ENCODE results near the gene KRT79.

KRT79 gene

GRCh38 chr12:52806169-52806811 lies 27.8 kb downstream of the KRT79 start:
- Histone ChIP-seq H3K27ac (ENCODE audit: low read length) (no peak overlapping the region), H3K4me1 (ENCODE audit: insufficient read depth, low read length) (peaks cover 6% of the 10 kb centered on the region; the same call in 1 of the 2 replicates), H3K9me3 (ENCODE audit: insufficient read depth, low read depth, low read length) (no peaks in the 10 kb centered on the region), H3K36me3 (ENCODE audit: insufficient read depth, low read depth, low read length) (no peaks in the 10 kb centered on the region), H3K27me3 (ENCODE audit: insufficient read depth, low read length) (no peaks in the 10 kb centered on the region; the same call in 1 of the 2 replicates), H3K9ac (ENCODE audit: low read depth, low read length) (no peak overlapping the region), H3K4me3 (ENCODE audit: low read length) (no peak overlapping the region)

- no peaks in the 10 kb centered on the region; the same call in 1 of the 2 replicates for H3K27me3 ChIP-seq (ENCODE audit: insufficient read depth, low read length)
- no peaks in the 10 kb centered on the region for H3K9me3 ChIP-seq (ENCODE audit: insufficient read depth, low read depth, low read length)
- H3K9ac ChIP-seq (ENCODE audit: low read depth, low read length) = no peak overlapping the region
- H3K4me3 ChIP-seq (ENCODE audit: low read length) = no peak overlapping the region
- no peak overlapping the region for H3K27ac ChIP-seq (ENCODE audit: low read length)
- no peaks in the 10 kb centered on the region for H3K36me3 ChIP-seq (ENCODE audit: insufficient read depth, low read depth, low read length)
- peaks cover 9% of the 10 kb centered on the region; the same call in 1 of the 2 replicates for H3K4me1 ChIP-seq (ENCODE audit: insufficient read depth, low read length)
Measured at GRCh38 chr12:52805739-52806138, 28.4 kb downstream of the KRT79 start.

GRCh38 chr12:52805000-52805399 lies 29.1 kb downstream of the KRT79 start:
- Histone ChIP-seq H3K36me3 (ENCODE audit: insufficient read depth, low read depth, low read length) (no peaks in the 10 kb centered on the region), H3K27me3 (ENCODE audit: insufficient read depth, low read length) (no peaks in the 10 kb centered on the region; the same call in 1 of the 2 replicates), H3K9me3 (ENCODE audit: insufficient read depth, low read depth, low read length) (no peaks in the 10 kb centered on the region), H3K27ac (ENCODE audit: low read length) (no peak overlapping the region), H3K4me3 (ENCODE audit: low read length) (no peak overlapping the region), H3K9ac (ENCODE audit: low read depth, low read length) (no peak overlapping the region), H3K4me1 (ENCODE audit: insufficient read depth, low read length) (peaks cover 15% of the 10 kb centered on the region; the same call in 1 of the 2 replicates)

GRCh38 chr12:52802442-52802841 lies 31.7 kb downstream of the KRT79 start:
- H3K9me3 ChIP-seq (ENCODE audit: insufficient read depth, low read depth, low read length) = no peaks in the 10 kb centered on the region
- peaks cover 19% of the 10 kb centered on the region; the same call in 1 of the 2 replicates for H3K4me1 ChIP-seq (ENCODE audit: insufficient read depth, low read length)
- H3K4me3 ChIP-seq (ENCODE audit: low read length) = no peak overlapping the region
- H3K9ac ChIP-seq (ENCODE audit: low read depth, low read length) = no peak overlapping the region
- H3K36me3 ChIP-seq (ENCODE audit: insufficient read depth, low read depth, low read length) = no peaks in the 10 kb centered on the region
- no peak overlapping the region for H3K27ac ChIP-seq (ENCODE audit: low read length)
- H3K27me3 ChIP-seq (ENCODE audit: insufficient read depth, low read length) = no peaks in the 10 kb centered on the region; the same call in 1 of the 2 replicates

- H3K4me3 ChIP-seq (ENCODE audit: low read length) = no peak overlapping the region
- H3K27me3 ChIP-seq (ENCODE audit: insufficient read depth, low read length) = no peaks in the 10 kb centered on the region; the same call in 1 of the 2 replicates
- no peak overlapping the region for H3K9ac ChIP-seq (ENCODE audit: low read depth, low read length)
- no peaks in the 10 kb centered on the region for H3K36me3 ChIP-seq (ENCODE audit: insufficient read depth, low read depth, low read length)
- H3K9me3 ChIP-seq (ENCODE audit: insufficient read depth, low read depth, low read length) = no peaks in the 10 kb centered on the region
- peaks cover 19% of the 10 kb centered on the region; the same call in 1 of the 2 replicates for H3K4me1 ChIP-seq (ENCODE audit: insufficient read depth, low read length)
- H3K27ac ChIP-seq (ENCODE audit: low read length) = no peak overlapping the region
Measured at GRCh38 chr12:52801773-52802172, 32.3 kb downstream of the KRT79 start.

- no peaks in the 10 kb centered on the region for H3K27me3 ChIP-seq (ENCODE audit: insufficient read depth, low read length)
- no peaks in the 10 kb centered on the region for H3K9me3 ChIP-seq (ENCODE audit: insufficient read depth, low read depth, low read length)
- H3K4me3 ChIP-seq (ENCODE audit: low read length) = no peak overlapping the region
- no peak overlapping the region for H3K9ac ChIP-seq (ENCODE audit: low read depth, low read length)
- no peaks in the 10 kb centered on the region for H3K36me3 ChIP-seq (ENCODE audit: insufficient read depth, low read depth, low read length)
- peaks cover 16% of the 10 kb centered on the region; the same call in 1 of the 2 replicates for H3K4me1 ChIP-seq (ENCODE audit: insufficient read depth, low read length)
- H3K27ac ChIP-seq (ENCODE audit: low read length) = no peak overlapping the region
Measured at GRCh38 chr12:52800259-52800917, 33.7 kb downstream of the KRT79 start.

- no peaks in the 10 kb centered on the region for H3K36me3 ChIP-seq (ENCODE audit: insufficient read depth, low read depth, low read length)
- H3K4me1 ChIP-seq (ENCODE audit: insufficient read depth, low read length) = peaks cover 12% of the 10 kb centered on the region; the same call in 1 of the 2 replicates
Measured at GRCh38 chr12:52799505-52800211, 34.5 kb downstream of the KRT79 start.

GRCh38 chr12:52798671-52799504 lies 35.2 kb downstream of the KRT79 start:
- Histone ChIP-seq H3K27ac (ENCODE audit: low read length) (no peak overlapping the region), H3K36me3 (ENCODE audit: insufficient read depth, low read depth, low read length) (no peaks in the 10 kb centered on the region), H3K9ac (ENCODE audit: low read depth, low read length) (no peak overlapping the region), H3K9me3 (ENCODE audit: insufficient read depth, low read depth, low read length) (no peaks in the 10 kb centered on the region), H3K4me3 (ENCODE audit: low read length) (no peak overlapping the region), H3K4me1 (ENCODE audit: insufficient read depth, low read length) (peaks cover 12% of the 10 kb centered on the region; the same call in 1 of the 2 replicates), H3K27me3 (ENCODE audit: insufficient read depth, low read length) (no peaks in the 10 kb centered on the region)

More at GRCh38 chr12:52799505-52800211, 34.5 kb downstream of the KRT79 start:
- no peak overlapping the region for H3K4me3 ChIP-seq (ENCODE audit: low read length)
- no peaks in the 10 kb centered on the region for H3K9me3 ChIP-seq (ENCODE audit: insufficient read depth, low read depth, low read length)
- no peaks in the 10 kb centered on the region for H3K27me3 ChIP-seq (ENCODE audit: insufficient read depth, low read length)
- H3K9ac ChIP-seq (ENCODE audit: low read depth, low read length) = no peak overlapping the region
- H3K27ac ChIP-seq (ENCODE audit: low read length) = no peak overlapping the region

- no peak overlapping the region for H3K4me3 ChIP-seq (ENCODE audit: low read length)
- no peaks in the 10 kb centered on the region for H3K36me3 ChIP-seq (ENCODE audit: insufficient read depth, low read depth, low read length)
- no peak overlapping the region for H3K9ac ChIP-seq (ENCODE audit: low read depth, low read length)
- no peaks in the 10 kb centered on the region for H3K9me3 ChIP-seq (ENCODE audit: insufficient read depth, low read depth, low read length)
- H3K4me1 ChIP-seq (ENCODE audit: insufficient read depth, low read length) = peaks cover 12% of the 10 kb centered on the region; the same call in 1 of the 2 replicates
- H3K27ac ChIP-seq (ENCODE audit: low read length) = no peak overlapping the region
- no peaks in the 10 kb centered on the region for H3K27me3 ChIP-seq (ENCODE audit: insufficient read depth, low read length)
Measured at GRCh38 chr12:52798003-52798670, 36.0 kb downstream of the KRT79 start.

GRCh38 chr12:52797529-52797894 lies 36.6 kb downstream of the KRT79 start:
- H3K27ac ChIP-seq (ENCODE audit: low read length) = no peak overlapping the region
- peaks cover 12% of the 10 kb centered on the region; the same call in 1 of the 2 replicates for H3K4me1 ChIP-seq (ENCODE audit: insufficient read depth, low read length)
- H3K4me3 ChIP-seq (ENCODE audit: low read length) = no peak overlapping the region
- no peaks in the 10 kb centered on the region for H3K36me3 ChIP-seq (ENCODE audit: insufficient read depth, low read depth, low read length)
- H3K9ac ChIP-seq (ENCODE audit: low read depth, low read length) = no peak overlapping the region
- no peaks in the 10 kb centered on the region for H3K9me3 ChIP-seq (ENCODE audit: insufficient read depth, low read depth, low read length)
- no peaks in the 10 kb centered on the region for H3K27me3 ChIP-seq (ENCODE audit: insufficient read depth, low read length)
